HG03108 (cell line): ENCODE results near the gene RAB20.
"Not testable (repeated sequence)": the region's sequence is repeated elsewhere in the genome, so short reads cannot be mapped to it uniquely, and the experiment has no call there.

Experiments used
- ATAC-seq: cut with Tn5 transposase; IDR thresholded peaks from one replicate; pipeline ENCODE4 v1.9.1; 2021; ENCODE audit warnings: moderate library complexity; ENCODE audit not compliant: unreplicated experiment

The RAB20 gene

GRCh38 chr13:110555601-110556223 lies 5.8 kb downstream of the RAB20 start:
- no peak for ATAC-seq

- ATAC-seq: no peak
Observed at GRCh38 chr13:110554946-110555345, 6.6 kb downstream of the RAB20 start.

GRCh38 chr13:110554227-110554836 lies 7.2 kb downstream of the RAB20 start:
- ATAC-seq: no peak

GRCh38 chr13:110553417-110553816 lies 8.1 kb downstream of the RAB20 start:
- no peak for ATAC-seq

GRCh38 chr13:110552767-110553166 lies 8.8 kb downstream of the RAB20 start:
- ATAC-seq: no peak

GRCh38 chr13:110551284-110551683 lies 10.2 kb downstream of the RAB20 start:
- ATAC-seq: no peak

GRCh38 chr13:110549795-110550160 lies 11.7 kb downstream of the RAB20 start:
- no peak for ATAC-seq

- no peak for ATAC-seq
Observed at GRCh38 chr13:110548891-110549794, 12.4 kb downstream of the RAB20 start.

- no peak for ATAC-seq
Observed at GRCh38 chr13:110546926-110547325, 14.6 kb downstream of the RAB20 start.

- no peak for ATAC-seq
Observed at GRCh38 chr13:110546378-110546777, 15.1 kb downstream of the RAB20 start.

GRCh38 chr13:110542169-110542796 lies 19.2 kb downstream of the RAB20 start:
- no peak for ATAC-seq

- no peak for ATAC-seq
Observed at GRCh38 chr13:110541526-110541920, 20.0 kb downstream of the RAB20 start.

- ATAC-seq: no peak
Observed at GRCh38 chr13:110540871-110541525, 20.5 kb downstream of the RAB20 start.

GRCh38 chr13:110539894-110540293 lies 21.6 kb downstream of the RAB20 start:
- ATAC-seq: no peak

- ATAC-seq: peak; percentile 75
Observed at GRCh38 chr13:110538632-110539031, 22.9 kb downstream of the RAB20 start.

GRCh38 chr13:110536006-110536693 lies 25.4 kb downstream of the RAB20 start:
- no peak for ATAC-seq

- ATAC-seq: no peak
Observed at GRCh38 chr13:110535526-110535925, 26.0 kb downstream of the RAB20 start.

- no peak for ATAC-seq
Observed at GRCh38 chr13:110533771-110534670, 27.5 kb downstream of the RAB20 start.

GRCh38 chr13:110532258-110532657 lies 29.3 kb downstream of the RAB20 start:
- ATAC-seq: not testable (repeated sequence)
